Peyer's patch (tissue), 4 donors: Measurements from ENCODE around the gene FHOD3. TPM values are rescaled to one million over a fixed set of nuclear protein-coding genes. Genes with fewer than 3 reads are reported as not detected.

Experiments used
- DNase-seq, 3 donors: peaks; one replicate each; pipeline ENCODE4 v3.0.0-alpha.2; 2017 to 2019
- H3K27ac ChIP-seq, 4 donors: fragments of 200-600 bp; sonication (generic); one replicate each; pipeline ENCODE4 v1.5.1; 2016 to 2019
- H3K27me3 ChIP-seq, 2 donors: fragments of 200-600 bp; sonication (generic); one replicate each; pipeline ENCODE4 v1.5.1; 2019
- H3K36me3 ChIP-seq, 3 donors: fragments of 200-600 bp; sonication (generic); one replicate each; pipeline ENCODE4 v1.5.1; 2016 to 2019
- H3K4me1 ChIP-seq, 4 donors: fragments of 200-600 bp; sonication (generic); one replicate each; pipeline ENCODE4 v1.5.1; 2016 to 2019
- H3K4me3 ChIP-seq, 4 donors: fragments of 200-600 bp; sonication (generic); 1 replicate in 3 of 4; 2 replicates in 1 of 4; pipeline ENCODE4 v1.5.1; 2016 to 2019; ENCODE audit warnings: mild to moderate bottlenecking in 1 of 4
- H3K9me3 ChIP-seq, 4 donors: fragments of 200-600 bp; sonication (generic); one replicate each; pipeline ENCODE4 v1.5.1; 2016 to 2019; ENCODE audit warnings: mild to moderate bottlenecking in 1 of 4
- CTCF ChIP-seq, 6 experiments: fragments of 450-650 bp in 4 of 6; fragments of 200-600 bp in 2 of 6; sonication (generic) in 1 of 6; IDR thresholded peaks; one replicate each; pipeline ENCODE4 v1.5.1; 2017 to 2019; ENCODE audit warnings: antibody characterized with exemption in 6 of 6, mild to moderate bottlenecking in 3 of 6, moderate library complexity in 1 of 6
- POLR2A ChIP-seq, 2 donors: fragments of 450-650 bp; IDR thresholded peaks; one replicate each; pipeline ENCODE4 v1.5.1; 2017; ENCODE audit warnings: antibody characterized with exemption in 2 of 2, mild to moderate bottlenecking in 2 of 2, moderate library complexity in 2 of 2
- total RNA-seq, 4 donors: library from RNA; depleted of rRNA; stranded (reverse); fragments of >200 nt; gene quantifications; one replicate each; pipeline ENCODE4 v1.1.0, GENCODE V29; 2016

The FHOD3 gene
- total RNA-seq, 4 donors from 2014 or later, result 0.53 to 10.7 (median 4.6) TPM

GRCh38 chr18:36446059-36446458 is 148.5 kb downstream of the FHOD3 start:
- no peak for TF ChIP-seq POLR2A (IDR thresholded peaks at IDR 0.05)
- no peak for TF ChIP-seq CTCF (IDR thresholded peaks at IDR 0.05)
- no peaks in the 10 kb centered on the region for H3K27me3 ChIP-seq
- no peaks in the 10 kb centered on the region for H3K4me1 ChIP-seq
- no peak for DNase-seq
- H3K27ac ChIP-seq, result no peak overlapping the region
- no peaks in the 10 kb centered on the region for H3K36me3 ChIP-seq
- H3K4me3 ChIP-seq, result no peak overlapping the region
- no peaks in the 10 kb centered on the region for H3K9me3 ChIP-seq

GRCh38 chr18:36448384-36449290 is 151.1 kb downstream of the FHOD3 start:
- Histone ChIP-seq H3K36me3 (no peaks in the 10 kb centered on the region), H3K4me3 (no peak overlapping the region), H3K9me3 (no peaks in the 10 kb centered on the region), H3K4me1 (no peaks in the 10 kb centered on the region), H3K27me3 (no peaks in the 10 kb centered on the region), H3K27ac (no peak overlapping the region)
- no peak for DNase-seq
- TF ChIP-seq CTCF (IDR thresholded peaks at IDR 0.05) (no peak), POLR2A (IDR thresholded peaks at IDR 0.05) (no peak)

DNA sequence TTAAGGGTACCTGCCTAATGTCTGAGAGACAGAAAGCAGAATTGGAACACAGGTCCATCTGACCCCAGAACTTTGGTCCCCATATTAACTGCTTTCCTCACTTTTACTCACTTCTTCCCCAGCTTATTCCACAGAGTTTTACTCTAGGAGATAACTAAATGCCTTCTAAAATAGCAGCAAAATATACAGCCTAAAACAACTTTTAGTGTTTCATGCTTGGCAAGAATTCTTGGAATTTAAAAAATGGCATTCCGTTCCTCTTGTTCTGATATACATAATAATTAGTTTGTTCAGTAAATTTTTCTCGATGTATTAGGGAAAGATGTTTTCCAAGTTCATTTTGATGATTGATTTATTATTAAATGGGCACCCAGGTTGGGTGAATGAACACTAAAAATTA is 151.9 kb downstream of the FHOD3 start:
- Histone ChIP-seq H3K36me3 (no peaks in the 10 kb centered on the region), H3K27me3 (no peaks in the 10 kb centered on the region), H3K9me3 (no peaks in the 10 kb centered on the region), H3K4me3 (no peak overlapping the region), H3K4me1 (no peaks in the 10 kb centered on the region), H3K27ac (no peak overlapping the region)
- DNase-seq, result no peak
- no peak for TF ChIP-seq POLR2A (IDR thresholded peaks at IDR 0.05)
- TF ChIP-seq CTCF (IDR thresholded peaks at IDR 0.05), result no peak

DNA sequence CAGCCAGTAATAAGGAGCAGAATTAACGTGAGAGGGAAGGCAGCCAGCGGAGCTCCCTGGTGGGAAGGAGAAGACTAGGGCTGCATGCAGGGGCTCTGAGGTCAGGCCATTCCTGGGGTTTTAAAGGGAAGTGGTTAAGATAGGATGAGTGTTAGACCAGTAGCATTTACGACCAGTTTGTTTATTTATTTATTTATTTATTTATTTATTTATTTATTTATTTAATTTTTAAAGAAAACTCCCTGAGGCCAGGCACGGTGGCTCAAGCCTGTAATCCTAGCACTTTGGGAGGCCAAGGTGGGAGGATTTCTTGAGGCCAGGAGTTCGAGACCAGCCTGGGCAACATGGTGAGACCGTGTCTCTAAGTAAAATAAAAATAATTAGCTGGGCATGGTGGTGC is 152.8 kb downstream of the FHOD3 start:
- no peaks in the 10 kb centered on the region for H3K9me3 ChIP-seq
- TF ChIP-seq POLR2A (IDR thresholded peaks at IDR 0.05) (no peak), CTCF (IDR thresholded peaks at IDR 0.05) (no peak)
- H3K4me1 ChIP-seq, result no peaks in the 10 kb centered on the region
- H3K27ac ChIP-seq, result no peak overlapping the region
- no peaks in the 10 kb centered on the region for H3K27me3 ChIP-seq
- DNase-seq, result no peak
- no peaks in the 10 kb centered on the region for H3K36me3 ChIP-seq
- H3K4me3 ChIP-seq, result no peak overlapping the region

DNA sequence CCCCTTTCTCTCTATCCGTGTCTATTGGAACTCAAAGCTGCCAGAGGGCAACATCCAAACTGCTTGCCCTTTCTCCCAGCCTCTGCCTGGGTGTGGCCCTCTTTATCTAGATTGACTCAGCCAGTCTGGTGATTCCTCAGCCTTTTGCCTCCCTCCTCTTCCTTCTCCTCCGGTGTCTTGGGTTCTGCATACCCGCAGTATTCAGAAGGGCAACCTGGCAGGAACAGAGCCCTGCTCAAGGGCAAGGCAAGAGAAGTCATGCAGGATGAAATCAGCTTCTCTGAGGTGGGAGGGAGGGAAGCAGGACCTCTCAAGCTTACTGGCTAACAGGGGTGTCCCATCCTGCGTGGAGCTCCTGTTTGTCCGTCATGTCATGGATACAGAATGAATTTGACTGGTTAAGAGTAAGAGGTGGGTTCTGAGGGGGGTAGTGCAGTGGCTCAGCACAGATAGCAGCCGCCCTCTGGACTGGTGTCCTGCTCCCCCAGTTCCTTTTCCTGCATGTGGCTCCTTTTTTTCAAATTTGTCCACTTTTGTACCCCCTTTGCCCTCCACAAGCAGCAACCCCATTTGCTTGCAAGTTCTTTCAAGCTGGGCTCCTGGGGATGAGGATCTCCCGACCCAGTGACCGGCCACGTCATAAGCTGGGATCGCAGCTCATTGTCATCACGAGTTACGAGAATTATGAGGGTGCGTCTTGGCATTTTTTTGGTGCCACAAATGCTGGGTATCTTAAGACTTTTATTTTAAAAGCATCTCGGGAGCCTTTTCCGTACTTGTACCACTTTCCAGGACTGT is 154.1 kb downstream of the FHOD3 start:
- Histone ChIP-seq H3K36me3 (no peaks in the 10 kb centered on the region), H3K9me3 (no peaks in the 10 kb centered on the region), H3K27ac (no peak overlapping the region), H3K4me3 (no peak overlapping the region), H3K27me3 (no peaks in the 10 kb centered on the region), H3K4me1 (no peaks in the 10 kb centered on the region)
- TF ChIP-seq POLR2A (IDR thresholded peaks at IDR 0.05) (no peak), CTCF (IDR thresholded peaks at IDR 0.05) (no peak)
- DNase-seq, result no peak
